Measurements from ENCODE around the gene MAP6D1. TPM values are rescaled to one million over a fixed set of nuclear protein-coding genes. Genes with fewer than 3 reads are reported as not detected.

MAP6D1 gene
- total RNA-seq, 1 donor from 2014 or later: 1.9 TPM

DNA sequence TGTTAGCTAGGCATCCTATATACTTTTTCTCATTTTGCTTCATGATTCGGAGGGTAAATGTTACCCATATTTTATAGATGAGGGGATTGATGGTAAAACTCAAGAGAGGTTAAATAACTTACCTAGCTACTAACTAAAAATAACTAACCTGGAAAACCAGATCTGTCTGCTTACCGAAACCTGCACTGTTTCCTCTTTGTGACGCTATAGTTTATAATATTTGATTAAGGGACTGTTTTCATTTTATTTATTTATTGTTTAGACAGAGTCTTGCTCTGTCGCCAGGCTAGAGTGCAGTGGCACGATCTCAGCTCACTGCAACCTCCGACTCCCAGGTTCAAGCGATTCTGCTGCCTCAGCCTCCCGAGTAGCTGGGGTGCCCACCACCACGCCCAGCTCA lies 55.9 kb downstream of the MAP6D1 start:
- TF ChIP-seq, protein P1, sequence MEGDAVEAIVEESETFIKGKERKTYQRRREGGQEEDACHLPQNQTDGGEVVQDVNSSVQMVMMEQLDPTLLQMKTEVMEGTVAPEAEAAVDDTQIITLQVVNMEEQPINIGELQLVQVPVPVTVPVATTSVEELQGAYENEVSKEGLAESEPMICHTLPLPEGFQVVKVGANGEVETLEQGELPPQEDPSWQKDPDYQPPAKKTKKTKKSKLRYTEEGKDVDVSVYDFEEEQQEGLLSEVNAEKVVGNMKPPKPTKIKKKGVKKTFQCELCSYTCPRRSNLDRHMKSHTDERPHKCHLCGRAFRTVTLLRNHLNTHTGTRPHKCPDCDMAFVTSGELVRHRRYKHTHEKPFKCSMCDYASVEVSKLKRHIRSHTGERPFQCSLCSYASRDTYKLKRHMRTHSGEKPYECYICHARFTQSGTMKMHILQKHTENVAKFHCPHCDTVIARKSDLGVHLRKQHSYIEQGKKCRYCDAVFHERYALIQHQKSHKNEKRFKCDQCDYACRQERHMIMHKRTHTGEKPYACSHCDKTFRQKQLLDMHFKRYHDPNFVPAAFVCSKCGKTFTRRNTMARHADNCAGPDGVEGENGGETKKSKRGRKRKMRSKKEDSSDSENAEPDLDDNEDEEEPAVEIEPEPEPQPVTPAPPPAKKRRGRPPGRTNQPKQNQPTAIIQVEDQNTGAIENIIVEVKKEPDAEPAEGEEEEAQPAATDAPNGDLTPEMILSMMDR (IDR thresholded peaks at IDR 0.05): no peak
- no peak for DNase-seq
- H3K27me3 Mint-ChIP-seq: no peaks in the 10 kb centered on the region
- peaks cover 35% of the 10 kb centered on the region for H3K36me3 Mint-ChIP-seq (ENCODE audit: low read depth)
- no peak overlapping the region for H3K4me3 Mint-ChIP-seq
- no peak overlapping the region for H3K27ac Mint-ChIP-seq
- ChIA-PET CTCF (interaction anchor here (0.9 kb wide), 1 partner anchor 300 kb away, joined by 4 read pairs; no protein-coding TSS in a partner anchor), POLR2A (no interaction called here)
- ATAC-seq (ENCODE audit: low read depth): no peak
- H3K4me1 Mint-ChIP-seq: peaks cover 9% of the 10 kb centered on the region
- H3K9me3 Mint-ChIP-seq: no peaks in the 10 kb centered on the region
- intact Hi-C loops (cut with micrococcal nuclease): loop anchor here (10.0 kb wide), 1 partner anchor 175 kb away; no protein-coding TSS in a partner anchor

- CTCF ChIA-PET: interaction anchor here (3.3 kb wide), 1 partner anchor 299 kb away, joined by 50 read pairs; no protein-coding TSS in a partner anchor
- TF ChIP-seq, protein P1 (IDR thresholded peaks at IDR 0.05): no peak
- Mint-ChIP-seq H3K9me3 (no peaks in the 10 kb centered on the region), H3K4me3 (no peak overlapping the region), H3K4me1 (peaks cover 9% of the 10 kb centered on the region), H3K27ac (no peak overlapping the region), H3K27me3 (no peaks in the 10 kb centered on the region), H3K36me3 (ENCODE audit: low read depth) (peaks cover 29% of the 10 kb centered on the region)
- intact Hi-C loops (cut with micrococcal nuclease): loop anchor here (10.0 kb wide), 1 partner anchor 173 kb away; no protein-coding TSS in a partner anchor
- ATAC-seq (ENCODE audit: low read depth) (no peak), DNase-seq (no peak)
- POLR2A ChIA-PET: no interaction called here
Measured at GRCh38 chr3:183768114-183768513, 57.3 kb downstream of the MAP6D1 start.

DNA sequence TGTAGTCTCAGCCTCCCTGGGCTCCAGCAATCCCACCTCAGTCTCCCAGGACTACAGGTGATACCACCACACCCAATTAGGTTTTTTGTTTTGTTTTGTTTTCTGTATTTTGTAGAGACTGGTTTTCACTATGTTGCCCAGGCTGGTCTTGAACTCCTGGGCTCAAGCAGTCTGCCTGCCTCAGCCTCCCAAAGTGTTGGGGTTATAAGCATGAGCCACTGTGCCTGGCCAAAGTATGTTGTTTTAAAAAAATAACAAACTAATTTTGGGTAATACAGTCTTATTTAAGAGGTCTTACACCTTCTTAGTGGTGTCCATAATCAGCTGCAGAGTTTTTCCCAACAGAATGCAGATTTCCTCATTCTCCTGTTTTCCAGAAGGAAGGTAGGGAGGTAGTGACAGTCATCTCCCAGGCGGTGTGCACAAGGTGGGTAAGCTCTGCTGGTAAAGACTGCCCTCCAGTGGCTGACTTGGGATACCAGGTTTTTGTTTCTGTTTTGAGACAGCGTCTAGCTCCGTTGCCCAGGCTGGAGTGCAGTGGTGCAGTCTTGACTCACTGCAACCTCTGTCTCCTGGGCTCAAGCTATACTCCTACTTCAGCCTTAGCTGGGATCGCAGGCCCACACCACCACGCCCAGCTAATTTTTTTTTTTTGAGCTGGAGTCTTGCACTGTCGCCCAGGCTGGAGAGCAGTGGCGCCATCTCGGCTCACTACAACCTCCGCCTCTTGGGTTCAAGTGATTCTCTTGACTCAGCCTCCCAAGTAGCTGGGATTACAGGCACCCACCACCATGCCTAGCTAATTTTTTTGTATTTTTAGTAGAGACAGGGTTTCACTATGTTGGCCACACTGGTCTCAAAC lies 58.4 kb downstream of the MAP6D1 start:
- ChIA-PET POLR2A (interaction anchor here (0.7 to 1.0 kb wide), 3 partner anchors 206 to 298 kb away, joined by 3 to 4 read pairs (median 4); no protein-coding TSS in a partner anchor), CTCF (interaction anchor here (0.6 to 3.3 kb wide), 28 partner anchors 8 to 644 kb away, joined by 3 to 50 read pairs (median 4); partner anchors contain the start of genes MCF2L2 and YEATS2)
- H3K4me1 Mint-ChIP-seq: peaks cover 9% of the 10 kb centered on the region
- TF ChIP-seq, protein P1 (IDR thresholded peaks at IDR 0.05): no peak
- H3K36me3 Mint-ChIP-seq (ENCODE audit: low read depth): peaks cover 30% of the 10 kb centered on the region
- ATAC-seq (ENCODE audit: low read depth) (peak; percentile 86), DNase-seq (peak; percentile 32)
- no peak overlapping the region for H3K27ac Mint-ChIP-seq
- no peak overlapping the region for H3K4me3 Mint-ChIP-seq
- no peaks in the 10 kb centered on the region for H3K9me3 Mint-ChIP-seq
- intact Hi-C loops (cut with micrococcal nuclease): loop anchor here (1.0 to 10.0 kb wide), 4 partner anchors 172 to 645 kb away; no protein-coding TSS in a partner anchor
- H3K27me3 Mint-ChIP-seq: no peaks in the 10 kb centered on the region

GRCh38 chr3:183766107-183766506 lies 59.3 kb downstream of the MAP6D1 start:
- Mint-ChIP-seq H3K27me3 (no peaks in the 10 kb centered on the region), H3K27ac (no peak overlapping the region), H3K4me3 (no peak overlapping the region), H3K36me3 (ENCODE audit: low read depth) (peaks cover 39% of the 10 kb centered on the region), H3K9me3 (no peaks in the 10 kb centered on the region), H3K4me1 (peaks cover 9% of the 10 kb centered on the region)
- intact Hi-C loops (cut with micrococcal nuclease): loop anchor here (2.0 to 10.0 kb wide), 2 partner anchors 171 to 379 kb away; no protein-coding TSS in a partner anchor
- CTCF ChIA-PET: interaction anchor here (0.8 to 3.3 kb wide), 9 partner anchors 15 to 641 kb away, joined by 3 to 50 read pairs (median 4); no protein-coding TSS in a partner anchor
- TF ChIP-seq, protein P1 (IDR thresholded peaks at IDR 0.05): no peak
- POLR2A ChIA-PET: interaction anchor here (0.7 kb wide), 1 partner anchor 25 kb away, joined by 3 read pairs; no protein-coding TSS in a partner anchor
- DNase-seq: no peak
- no peak for ATAC-seq (ENCODE audit: low read depth)

Other genes starting within 250 kb of the MAP6D1 start
- 31.6 and 33.9 TPM in 2 replicates for gene KLHL24, start 190.0 kb downstream of the MAP6D1 start, total RNA-seq
- 24.0 and 26.2 TPM in 2 replicates for gene YEATS2, start 127.8 kb downstream of the MAP6D1 start, total RNA-seq
- gene PARL, start 59.3 kb upstream of the MAP6D1 start, total RNA-seq: 57.6 and 57.8 TPM in 2 replicates
- 10.6 and 11.1 TPM in 2 replicates for gene ABCC5, start 192.3 kb upstream of the MAP6D1 start, total RNA-seq
- not detected in 2 replicates for gene HTR3D, start 206.2 kb upstream of the MAP6D1 start, total RNA-seq
- gene HTR3C, start 227.5 kb upstream of the MAP6D1 start, total RNA-seq: not detected in 2 replicates

All from activated B cell treated with CpG ODN at 0.5 μM for 24 hours (primary cell).